Upper lobe of right lung (tissue), 1 donor: ENCODE data around the gene DYNLT2. TPM values are rescaled to one million over a fixed set of nuclear protein-coding genes. Genes with fewer than 3 reads are reported as not detected.

Experiments
- ATAC-seq: fragments of 200-7000 bp; cut with Tn5 transposase; one replicate; pipeline ENCODE4 v1.9.1; 2020; ENCODE audit warnings: mild to moderate bottlenecking, moderate library complexity
- DNase-seq: peaks from one replicate; pipeline ENCODE4 v3.0.0-alpha.2; 2020
- H3K27ac ChIP-seq: fragments of 200-600 bp; one replicate; pipeline ENCODE4 v1.8.0; 2022
- H3K27me3 ChIP-seq: fragments of 200-600 bp; one replicate; pipeline ENCODE4 v1.8.0; 2022; ENCODE audit warnings: mild to moderate bottlenecking
- H3K36me3 ChIP-seq: fragments of 200-600 bp; one replicate; pipeline ENCODE4 v1.8.0; 2022
- H3K4me1 ChIP-seq: fragments of 200-600 bp; one replicate; pipeline ENCODE4 v1.8.0; 2022
- H3K4me3 ChIP-seq: fragments of 200-600 bp; one replicate; pipeline ENCODE4 v1.8.0; 2022; ENCODE audit warnings: mild to moderate bottlenecking
- H3K9me3 ChIP-seq: fragments of 200-600 bp; one replicate; pipeline ENCODE4 v1.8.0; 2022
- CTCF ChIP-seq: fragments of 200-600 bp; IDR thresholded peaks from one replicate; pipeline ENCODE4 v1.8.0; 2022; ENCODE audit warnings: antibody characterized with exemption
- intact Hi-C: fragments of 100-400 bp; cut with DNase I; formaldehyde crosslinking; loops from one replicate; pipeline ENCODE4 v1.11.0; 2022
- total RNA-seq: library from RNA; stranded (reverse); fragmentation: NEBNext Ultra II Directional; extraction: Animal tissue kit (Norgen Biotek cat#: 25700); gene quantifications from one replicate; pipeline ENCODE4 v1.2.1, GENCODE V29; 2021
- donor health status: DM: no; HTN: yes; CAD: no; lungs with severe emphysema.

DYNLT2 gene
- total RNA-seq, 1 donor from 2014 or later, result 1.2 TPM

- intact Hi-C loops, result no loop called here
- Histone ChIP-seq H3K9me3 (no peaks in the 10 kb centered on the region), H3K36me3 (no peaks in the 10 kb centered on the region), H3K4me3 (no peak overlapping the region), H3K27ac (no peak overlapping the region), H3K27me3 (no peaks in the 10 kb centered on the region), H3K4me1 (peaks cover 16% of the 10 kb centered on the region)
- no peak for DNase-seq
- no peak for ATAC-seq
- TF ChIP-seq CTCF, result no peak
These were observed 25.3 kb downstream of the DYNLT2 start for GRCh38 chr6:169726049-169726400.

- Histone ChIP-seq H3K27ac (peak overlapping the region; percentile 90), H3K36me3 (no peaks in the 10 kb centered on the region), H3K9me3 (no peaks in the 10 kb centered on the region), H3K4me3 (peak overlapping the region; percentile 69), H3K27me3 (no peaks in the 10 kb centered on the region), H3K4me1 (peaks cover 16% of the 10 kb centered on the region)
- no peak for TF ChIP-seq CTCF
- DNase-seq (peak; percentile 75), ATAC-seq (peak; percentile 48)
- intact Hi-C loops, result no loop called here
These were observed 26.0 kb downstream of the DYNLT2 start for GRCh38 chr6:169725125-169726048.

GRCh38 chr6:169724494-169725124 is 26.8 kb downstream of the DYNLT2 start, which contains the start of gene PHF10:
Gene PHF10 (minus strand): TSS chr6:169724500. CDS start chr6:169723931, 569 bp downstream.
- TF ChIP-seq CTCF, result no peak
- Histone ChIP-seq H3K27ac (peak within 1 kb of the TSS; percentile 90), H3K27me3 (no peaks in the 10 kb centered on the region), H3K36me3 (no peaks in the 10 kb centered on the region), H3K4me3 (peak within 1 kb of the TSS; percentile 71), H3K9me3 (no peaks in the 10 kb centered on the region), H3K4me1 (peaks cover 16% of the 10 kb centered on the region)
- intact Hi-C loops, result no loop called here
- DNase-seq (peak; percentile 83), ATAC-seq (peak; percentile 74)

GRCh38 chr6:169723991-169724493 is 27.3 kb downstream of the DYNLT2 start:
- ATAC-seq, result peak; percentile 52
- Histone ChIP-seq H3K4me1 (peaks cover 16% of the 10 kb centered on the region), H3K36me3 (no peaks in the 10 kb centered on the region), H3K27ac (no peak overlapping the region), H3K4me3 (peak overlapping the region; percentile 32), H3K9me3 (no peaks in the 10 kb centered on the region), H3K27me3 (no peaks in the 10 kb centered on the region)
- no peak for TF ChIP-seq CTCF
- intact Hi-C loops, result no loop called here
- peak; percentile 73 for DNase-seq

DNA sequence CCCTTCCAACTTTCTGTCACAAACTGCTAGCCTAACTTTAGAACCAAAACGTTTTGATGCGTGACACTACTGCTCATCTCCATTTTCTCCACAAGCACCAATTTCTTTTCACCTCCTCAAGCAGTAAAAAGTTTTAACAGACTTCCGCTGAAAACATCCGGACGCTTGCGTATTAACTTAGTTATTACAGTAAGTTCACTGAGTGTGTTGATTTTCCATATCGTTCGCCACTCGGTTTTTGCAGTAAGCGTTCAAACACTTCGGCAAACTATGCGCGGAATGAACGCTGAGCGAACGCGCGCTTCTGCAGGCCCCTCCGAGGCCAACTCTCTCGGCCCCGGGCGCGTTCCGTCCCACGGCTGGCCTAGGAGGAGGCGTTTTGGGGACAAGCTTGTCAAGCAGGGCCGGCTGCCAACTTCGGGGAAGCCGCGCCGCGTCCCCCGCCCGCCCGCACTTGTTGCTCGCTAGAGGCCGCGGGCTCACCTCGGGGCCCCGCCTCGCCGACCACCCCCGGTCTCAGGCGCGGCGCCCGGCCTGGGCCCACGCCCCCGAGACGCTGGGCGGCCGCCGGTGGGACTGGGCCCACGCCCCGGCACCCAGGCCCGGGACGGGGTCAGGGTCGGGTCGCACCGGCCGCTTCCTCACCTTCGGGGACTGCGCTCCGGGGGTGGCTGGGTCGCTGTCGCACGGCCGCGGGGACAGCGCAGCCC is 28.0 kb downstream of the DYNLT2 start:
- peak; percentile 74 for ATAC-seq
- intact Hi-C loops, result no loop called here
- H3K27ac ChIP-seq, result peak overlapping the region; percentile 85

More for the DNA sequence above, 28.0 kb downstream of the DYNLT2 start:
- no peak for TF ChIP-seq CTCF
- Histone ChIP-seq H3K36me3 (no peaks in the 10 kb centered on the region), H3K4me3 (peak overlapping the region; percentile 71), H3K4me1 (peaks cover 16% of the 10 kb centered on the region), H3K9me3 (no peaks in the 10 kb centered on the region), H3K27me3 (no peaks in the 10 kb centered on the region)
- peak; percentile 91 for DNase-seq
